Measurements from ENCODE around the gene PATJ. TPM values are rescaled to one million over a fixed set of nuclear protein-coding genes. Genes with fewer than 3 reads are reported as not detected.
"Not testable (repeated sequence)": the region's sequence is repeated elsewhere in the genome, so short reads cannot be mapped to it uniquely, and the experiment has no call there.

PATJ gene
- total RNA-seq, 2 donors from 2014 or later: 56.6 to 72.1 TPM

GRCh38 chr1:61888808-61889207 lies 146.5 kb downstream of the PATJ start:
- H3K4me1 Mint-ChIP-seq: peaks cover 11% of the 10 kb centered on the region
- no peaks in the 10 kb centered on the region for H3K27me3 Mint-ChIP-seq
- no peak for ATAC-seq
- no peak overlapping the region for H3K4me3 Mint-ChIP-seq
- DNase-seq: no peak
- no peaks in the 10 kb centered on the region for H3K9me3 ChIP-seq (ENCODE audit: control insufficient read depth, low read length, poor library complexity, severe bottlenecking)
- no peak overlapping the region for H3K27ac Mint-ChIP-seq
- peaks cover 24% of the 10 kb centered on the region for H3K36me3 Mint-ChIP-seq (ENCODE audit: low read depth)

- not testable (repeated sequence) for DNase-seq; H3K27ac Mint-ChIP-seq; ATAC-seq; H3K27me3 Mint-ChIP-seq; H3K4me3 Mint-ChIP-seq; H3K9me3 ChIP-seq (ENCODE audit: control insufficient read depth, low read length, poor library complexity, severe bottlenecking)
- Mint-ChIP-seq H3K36me3 (ENCODE audit: low read depth) (peaks cover 19% of the 10 kb centered on the region), H3K4me1 (peaks cover 11% of the 10 kb centered on the region)
Measured at GRCh38 chr1:61890435-61890834, 148.2 kb downstream of the PATJ start.

DNA sequence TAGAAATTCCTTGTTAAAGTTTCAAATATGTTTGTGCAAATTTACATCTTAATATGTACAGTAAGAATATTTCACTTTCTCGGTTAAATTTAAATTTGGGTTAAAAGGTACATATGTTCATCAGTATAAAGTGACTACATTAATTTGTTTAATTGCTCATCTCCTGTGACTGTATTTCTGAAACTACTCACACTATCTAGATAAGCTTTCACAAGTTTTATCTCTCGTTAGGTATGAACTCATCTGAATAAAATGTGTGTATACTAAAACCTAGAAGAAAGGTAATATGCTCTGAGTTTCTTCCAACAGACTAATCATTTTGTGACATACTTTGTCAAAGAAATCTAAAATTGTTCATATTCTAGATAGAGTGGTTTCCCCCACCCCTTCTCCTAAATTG lies 150.7 kb downstream of the PATJ start:
- no peak overlapping the region for H3K4me3 Mint-ChIP-seq
- H3K36me3 Mint-ChIP-seq (ENCODE audit: low read depth): peaks cover 11% of the 10 kb centered on the region

GRCh38 chr1:61894296-61894695 lies 152.0 kb downstream of the PATJ start:
- ATAC-seq: not testable (repeated sequence)
- peaks cover 15% of the 10 kb centered on the region for H3K36me3 Mint-ChIP-seq (ENCODE audit: low read depth)

More for the DNA sequence above, 150.7 kb downstream of the PATJ start:
- Mint-ChIP-seq H3K27ac (no peak overlapping the region), H3K4me1 (peaks cover 7% of the 10 kb centered on the region), H3K27me3 (no peaks in the 10 kb centered on the region)
- H3K9me3 ChIP-seq (ENCODE audit: control insufficient read depth, low read length, poor library complexity, severe bottlenecking): no peaks in the 10 kb centered on the region
- DNase-seq: no peak
- ATAC-seq: no peak

DNA sequence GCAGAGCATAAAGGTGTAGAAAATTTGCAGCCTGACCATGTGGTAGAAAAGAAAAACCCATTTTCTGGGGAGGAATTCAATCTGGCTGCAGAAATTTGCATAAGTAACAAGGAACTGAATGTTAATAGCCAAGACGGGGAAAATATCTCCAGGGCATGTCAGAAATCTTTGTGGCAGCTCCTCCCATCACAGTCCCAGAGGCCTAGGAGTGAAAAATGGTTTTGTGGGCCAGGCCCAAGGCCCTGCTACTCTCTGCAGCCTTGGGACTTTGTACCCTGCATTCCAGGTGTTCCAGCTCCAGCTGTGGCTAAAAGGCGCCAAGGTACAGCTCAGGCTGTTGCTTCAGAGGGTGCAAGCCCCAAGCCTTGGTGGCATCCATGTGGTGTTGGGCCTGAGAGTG lies 152.9 kb downstream of the PATJ start:
- Mint-ChIP-seq H3K4me3 (no peak overlapping the region), H3K36me3 (ENCODE audit: low read depth) (peaks cover 15% of the 10 kb centered on the region), H3K27ac (no peak overlapping the region), H3K27me3 (no peaks in the 10 kb centered on the region), H3K4me1 (peaks cover 5% of the 10 kb centered on the region)
- DNase-seq (no peak), ATAC-seq (no peak)
- H3K9me3 ChIP-seq (ENCODE audit: control insufficient read depth, low read length, poor library complexity, severe bottlenecking): no peaks in the 10 kb centered on the region

More at GRCh38 chr1:61894296-61894695, 152.0 kb downstream of the PATJ start:
- not testable (repeated sequence) for H3K27me3 Mint-ChIP-seq; H3K4me3 Mint-ChIP-seq; H3K4me1 Mint-ChIP-seq; H3K9me3 ChIP-seq (ENCODE audit: control insufficient read depth, low read length, poor library complexity, severe bottlenecking); H3K27ac Mint-ChIP-seq; DNase-seq

DNA sequence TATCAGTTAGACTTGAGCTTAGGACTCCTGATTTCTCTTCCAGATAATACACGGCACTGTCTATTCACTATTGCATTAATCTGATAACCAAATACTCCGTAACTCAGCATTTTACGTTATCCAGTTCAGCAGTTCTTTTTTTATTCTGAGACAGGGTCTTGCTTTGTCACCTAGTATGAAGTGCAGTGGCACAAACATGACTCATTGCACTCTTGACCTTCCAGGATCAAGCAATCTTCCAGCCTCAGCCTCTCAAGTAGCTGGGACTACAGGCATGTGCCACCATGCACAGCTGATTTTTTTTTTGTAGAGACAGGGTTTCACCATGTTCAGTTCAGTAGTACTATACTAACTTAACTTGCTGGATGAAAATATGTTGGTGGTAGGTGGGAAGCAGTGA lies 156.4 kb downstream of the PATJ start:
- ATAC-seq: no peak
- Mint-ChIP-seq H3K4me1 (no peaks in the 10 kb centered on the region), H3K27me3 (no peaks in the 10 kb centered on the region), H3K4me3 (no peak overlapping the region), H3K27ac (no peak overlapping the region), H3K36me3 (ENCODE audit: low read depth) (peaks cover 25% of the 10 kb centered on the region)
- DNase-seq: no peak
- no peaks in the 10 kb centered on the region for H3K9me3 ChIP-seq (ENCODE audit: control insufficient read depth, low read length, poor library complexity, severe bottlenecking)

DNA sequence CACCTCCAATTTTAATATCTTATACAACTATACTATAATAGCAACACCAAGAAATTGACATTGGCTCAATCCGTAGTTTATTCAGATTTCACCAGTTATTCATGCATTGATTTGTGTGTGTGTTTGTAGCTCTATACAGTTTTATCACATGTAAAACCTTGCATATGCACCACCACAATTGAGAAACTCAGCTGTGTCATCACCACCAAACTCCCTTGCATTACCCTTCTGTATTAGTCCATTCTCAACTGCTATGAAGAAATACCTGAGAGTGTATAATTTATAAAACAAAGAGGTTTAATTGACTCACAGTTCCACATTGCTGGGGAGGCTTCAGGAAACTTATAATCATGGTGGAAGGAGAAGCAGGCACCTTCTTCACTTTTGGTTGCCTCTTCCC lies 162.1 kb downstream of the PATJ start:
- Mint-ChIP-seq H3K27me3 (no peaks in the 10 kb centered on the region), H3K4me1 (peaks cover 7% of the 10 kb centered on the region), H3K36me3 (ENCODE audit: low read depth) (peaks cover 27% of the 10 kb centered on the region), H3K27ac (peak overlapping the region; percentile 4), H3K4me3 (no peak overlapping the region)
- no peaks in the 10 kb centered on the region for H3K9me3 ChIP-seq (ENCODE audit: control insufficient read depth, low read length, poor library complexity, severe bottlenecking)
- ATAC-seq: no peak
- DNase-seq: no peak

- peaks cover 7% of the 10 kb centered on the region for H3K4me1 Mint-ChIP-seq
- H3K27me3 Mint-ChIP-seq: no peaks in the 10 kb centered on the region
- DNase-seq (no peak), ATAC-seq (no peak)
- H3K27ac Mint-ChIP-seq: peak overlapping the region; percentile 24
- H3K4me3 Mint-ChIP-seq: no peak overlapping the region
- peaks cover 18% of the 10 kb centered on the region for H3K36me3 Mint-ChIP-seq (ENCODE audit: low read depth)
- no peaks in the 10 kb centered on the region for H3K9me3 ChIP-seq (ENCODE audit: control insufficient read depth, low read length, poor library complexity, severe bottlenecking)
Measured at GRCh38 chr1:61907102-61907501, 164.8 kb downstream of the PATJ start.

DNA sequence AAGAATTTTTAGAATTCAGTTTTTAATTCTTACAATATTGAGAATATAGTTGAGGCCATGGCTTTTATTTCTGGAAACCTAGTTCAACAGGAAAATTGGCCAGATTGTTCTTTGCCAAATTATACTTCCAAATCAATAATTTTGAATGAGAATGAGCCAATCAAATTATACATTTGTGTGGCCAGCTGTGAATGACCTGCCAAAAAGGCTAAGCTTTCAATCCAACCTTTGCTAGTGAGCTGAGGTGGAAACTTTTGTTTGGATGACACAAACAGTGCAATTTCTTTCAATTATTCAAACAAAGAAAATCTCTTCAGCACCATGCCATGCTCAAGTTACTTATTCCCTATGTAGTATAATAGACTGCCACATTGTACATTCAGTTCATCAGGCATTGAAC lies 167.8 kb downstream of the PATJ start:
- DNase-seq (no peak), ATAC-seq (no peak)
- no peaks in the 10 kb centered on the region for H3K9me3 ChIP-seq (ENCODE audit: control insufficient read depth, low read length, poor library complexity, severe bottlenecking)
- Mint-ChIP-seq H3K4me1 (peaks cover 7% of the 10 kb centered on the region), H3K27ac (no peak overlapping the region), H3K36me3 (ENCODE audit: low read depth) (peaks cover 8% of the 10 kb centered on the region), H3K27me3 (no peaks in the 10 kb centered on the region), H3K4me3 (no peak overlapping the region)

DNA sequence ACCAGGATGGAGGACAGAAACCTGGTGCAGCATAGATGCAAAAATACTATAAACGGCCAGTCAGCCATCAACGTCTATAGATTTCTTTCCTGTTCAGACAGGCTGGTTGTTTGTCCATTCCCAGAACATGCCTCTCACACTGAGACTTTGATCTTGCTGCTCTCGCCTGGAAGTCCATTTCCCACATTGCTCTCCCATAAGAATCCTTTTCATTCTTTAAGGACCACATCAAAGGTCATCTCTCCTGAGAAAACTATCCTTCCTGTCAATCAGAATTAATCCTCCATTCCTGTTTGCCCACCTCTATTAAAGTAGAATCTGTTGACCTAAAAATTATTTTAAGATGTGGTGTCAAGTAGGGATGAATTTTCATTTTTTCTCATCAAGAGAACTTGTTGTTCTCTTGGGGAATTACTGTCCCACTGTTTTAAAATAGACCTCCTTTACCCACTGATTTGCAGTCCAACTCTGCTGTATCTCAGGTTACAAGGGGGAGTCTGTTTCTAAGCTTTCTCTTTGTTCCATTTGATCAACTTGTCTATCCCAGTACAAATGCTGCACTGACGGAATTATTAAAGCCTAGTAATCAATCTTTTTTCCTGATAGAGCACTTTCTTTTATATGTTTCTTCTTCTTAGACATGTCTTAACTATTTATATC lies 172.7 kb downstream of the PATJ start:
- H3K4me3 Mint-ChIP-seq: no peak overlapping the region
- no peaks in the 10 kb centered on the region for H3K36me3 Mint-ChIP-seq (ENCODE audit: low read depth)
- DNase-seq (no peak), ATAC-seq (no peak)
- H3K4me1 Mint-ChIP-seq: no peaks in the 10 kb centered on the region
- H3K27me3 Mint-ChIP-seq: no peaks in the 10 kb centered on the region
- no peak overlapping the region for H3K27ac Mint-ChIP-seq
- H3K9me3 ChIP-seq (ENCODE audit: control insufficient read depth, low read length, poor library complexity, severe bottlenecking): no peaks in the 10 kb centered on the region

- Mint-ChIP-seq H3K4me1 (no peaks in the 10 kb centered on the region), H3K27me3 (no peaks in the 10 kb centered on the region), H3K27ac (no peak overlapping the region), H3K4me3 (no peak overlapping the region), H3K36me3 (ENCODE audit: low read depth) (peaks cover 3% of the 10 kb centered on the region)
- H3K9me3 ChIP-seq (ENCODE audit: control insufficient read depth, low read length, poor library complexity, severe bottlenecking): no peaks in the 10 kb centered on the region
- ATAC-seq (no peak), DNase-seq (no peak)
Measured at GRCh38 chr1:61921435-61921834, 179.2 kb downstream of the PATJ start.

GRCh38 chr1:61922950-61923480 lies 180.7 kb downstream of the PATJ start:
- DNase-seq (no peak), ATAC-seq (no peak)
- no peaks in the 10 kb centered on the region for H3K27me3 Mint-ChIP-seq
- H3K4me1 Mint-ChIP-seq: no peaks in the 10 kb centered on the region
- no peak overlapping the region for H3K27ac Mint-ChIP-seq
- no peaks in the 10 kb centered on the region for H3K9me3 ChIP-seq (ENCODE audit: control insufficient read depth, low read length, poor library complexity, severe bottlenecking)
- peaks cover 3% of the 10 kb centered on the region for H3K36me3 Mint-ChIP-seq (ENCODE audit: low read depth)
- H3K4me3 Mint-ChIP-seq: no peak overlapping the region

- Mint-ChIP-seq H3K4me1 (no peaks in the 10 kb centered on the region), H3K27me3 (no peaks in the 10 kb centered on the region), H3K4me3 (no peak overlapping the region), H3K27ac (no peak overlapping the region), H3K36me3 (ENCODE audit: low read depth) (no peaks in the 10 kb centered on the region)
- DNase-seq (no peak), ATAC-seq (no peak)
- no peaks in the 10 kb centered on the region for H3K9me3 ChIP-seq (ENCODE audit: control insufficient read depth, low read length, poor library complexity, severe bottlenecking)
Measured at GRCh38 chr1:61925591-61926298, 183.5 kb downstream of the PATJ start.

GRCh38 chr1:61926597-61926996 lies 184.3 kb downstream of the PATJ start:
- no peaks in the 10 kb centered on the region for H3K9me3 ChIP-seq (ENCODE audit: control insufficient read depth, low read length, poor library complexity, severe bottlenecking)
- no peak for ATAC-seq
- no peak for DNase-seq
- Mint-ChIP-seq H3K4me1 (no peaks in the 10 kb centered on the region), H3K27ac (no peak overlapping the region), H3K27me3 (no peaks in the 10 kb centered on the region), H3K4me3 (no peak overlapping the region), H3K36me3 (ENCODE audit: low read depth) (peaks cover 2% of the 10 kb centered on the region)
